ENCODE measurements around the gene DPM2. TPM values are rescaled to one million over a fixed set of nuclear protein-coding genes. Genes with fewer than 3 reads are reported as not detected.

The DPM2 gene
- polyA plus RNA-seq, 1 donor from 2014 or later: 44.9 TPM

DNA sequence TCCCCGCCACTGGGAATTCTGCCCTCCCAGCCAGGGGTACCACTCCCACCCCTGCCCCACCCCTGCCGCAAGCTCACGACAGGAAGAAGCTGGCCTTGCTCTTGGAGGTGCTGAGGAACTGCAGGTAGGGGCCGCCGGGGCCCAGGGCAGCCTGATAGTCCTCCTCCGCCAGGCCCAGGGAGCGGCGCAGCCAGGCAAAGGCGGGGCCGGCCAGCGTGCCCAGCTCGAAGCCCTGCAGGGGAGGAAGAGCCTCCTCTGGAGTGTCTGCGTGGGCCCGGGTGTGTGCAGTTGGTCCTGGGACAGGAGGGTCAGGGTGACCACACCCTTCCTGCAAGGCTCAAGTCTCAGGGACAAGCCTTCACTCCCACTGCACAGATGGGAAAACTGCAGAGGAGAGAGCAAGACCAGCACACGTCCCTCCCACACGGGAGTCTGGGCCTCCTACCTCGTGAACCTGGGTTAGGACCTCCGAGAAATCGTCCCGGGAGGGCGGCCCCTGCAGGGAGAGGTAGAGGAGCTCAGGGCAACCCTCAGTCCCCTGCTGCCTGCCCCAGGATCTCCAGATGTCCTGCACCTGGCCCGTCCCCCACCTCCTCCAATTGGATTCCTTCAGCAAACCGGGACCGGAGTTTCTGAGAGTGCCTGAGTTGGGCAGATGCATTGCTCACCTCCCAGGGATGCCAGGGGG, 9.5 kb downstream of the DPM2 start:
- peak overlapping the region in 2 of 4 donors; percentile 85 to 89 for H3K4me3 Mint-ChIP-seq
- peaks cover 4% of the 10 kb centered on the region for H3K36me3 Mint-ChIP-seq
- no peaks in the 10 kb centered on the region for H3K9me3 Mint-ChIP-seq
- H3K4me1 Mint-ChIP-seq: peaks cover 7 to 20% (median 16%) of the 10 kb centered on the region in 3 donors
- H3K27ac Mint-ChIP-seq: peak overlapping the region in 1 of 3 donors; percentile 76
- peaks cover 1% of the 10 kb centered on the region for H3K27me3 Mint-ChIP-seq

DNA sequence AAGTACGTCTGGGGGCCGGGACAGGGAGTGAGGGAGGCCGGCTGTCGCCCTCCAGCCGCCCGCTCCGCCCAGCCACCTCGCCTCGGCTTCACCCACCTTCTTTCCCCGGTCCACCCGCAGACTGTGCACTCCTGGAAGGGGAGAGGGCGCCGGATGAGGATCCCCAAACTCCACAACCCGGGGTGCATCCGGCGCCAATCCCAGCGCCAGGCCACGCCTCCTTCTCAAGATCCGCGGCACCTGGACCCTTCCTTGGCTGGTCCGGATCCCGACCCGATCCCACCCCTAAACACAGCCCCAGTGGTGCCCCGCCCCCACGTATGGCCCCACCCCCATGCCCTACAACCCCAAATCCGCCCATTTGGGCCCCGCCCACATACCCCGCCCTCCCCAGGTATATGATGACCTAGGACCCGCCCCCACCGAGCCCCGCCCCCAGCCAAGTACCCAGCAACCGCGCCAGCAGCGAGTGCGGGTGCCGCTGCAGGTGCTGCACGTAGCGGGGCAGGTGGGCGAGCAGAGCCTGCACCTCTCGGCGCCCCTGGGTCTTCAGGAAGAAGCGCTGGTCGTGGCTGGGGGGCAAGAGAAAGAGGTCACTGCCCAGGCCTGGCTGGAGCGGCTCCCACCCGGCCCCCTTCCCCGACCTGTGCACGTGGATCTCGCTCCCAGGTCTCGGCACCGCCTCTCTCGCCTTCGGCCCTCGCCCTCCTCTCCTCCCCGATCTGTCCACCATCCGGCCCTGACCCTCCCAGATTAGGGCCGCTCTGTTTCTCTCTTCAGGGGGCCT, 10.3 kb downstream of the DPM2 start:
- Mint-ChIP-seq H3K36me3 (peaks cover 4% of the 10 kb centered on the region), H3K27ac (peak overlapping the region in 1 of 3 donors; percentile 76), H3K4me1 (peaks cover 7 to 17% (median 16%) of the 10 kb centered on the region in 3 donors), H3K4me3 (peak overlapping the region; percentile 72 to 89 (median 78)), H3K9me3 (no peaks in the 10 kb centered on the region), H3K27me3 (peaks cover 1% of the 10 kb centered on the region)

DNA sequence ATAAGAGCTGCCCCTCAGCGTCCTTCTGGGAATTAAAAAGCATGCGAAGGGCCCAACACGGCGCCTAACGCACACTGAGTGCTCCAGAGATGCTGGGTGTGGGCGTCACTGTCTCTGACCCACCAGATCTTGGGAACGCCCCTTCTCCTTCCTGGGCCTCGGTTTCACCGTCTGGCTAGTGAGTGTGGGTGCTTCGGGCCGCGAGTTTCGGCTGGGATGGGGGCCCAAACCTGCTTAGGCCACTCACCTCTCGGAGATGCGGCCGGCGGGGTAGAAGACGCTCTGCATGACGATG, 10.8 kb downstream of the DPM2 start:
- H3K27me3 Mint-ChIP-seq: peaks cover 1% of the 10 kb centered on the region
- peak overlapping the region; percentile 72 to 89 (median 78) for H3K4me3 Mint-ChIP-seq
- peak overlapping the region in 1 of 3 donors; percentile 45 for H3K27ac Mint-ChIP-seq
- H3K4me1 Mint-ChIP-seq: peaks cover 7 to 18% (median 16%) of the 10 kb centered on the region in 3 donors
- peaks cover 4% of the 10 kb centered on the region for H3K36me3 Mint-ChIP-seq
- no peaks in the 10 kb centered on the region for H3K9me3 Mint-ChIP-seq

DNA sequence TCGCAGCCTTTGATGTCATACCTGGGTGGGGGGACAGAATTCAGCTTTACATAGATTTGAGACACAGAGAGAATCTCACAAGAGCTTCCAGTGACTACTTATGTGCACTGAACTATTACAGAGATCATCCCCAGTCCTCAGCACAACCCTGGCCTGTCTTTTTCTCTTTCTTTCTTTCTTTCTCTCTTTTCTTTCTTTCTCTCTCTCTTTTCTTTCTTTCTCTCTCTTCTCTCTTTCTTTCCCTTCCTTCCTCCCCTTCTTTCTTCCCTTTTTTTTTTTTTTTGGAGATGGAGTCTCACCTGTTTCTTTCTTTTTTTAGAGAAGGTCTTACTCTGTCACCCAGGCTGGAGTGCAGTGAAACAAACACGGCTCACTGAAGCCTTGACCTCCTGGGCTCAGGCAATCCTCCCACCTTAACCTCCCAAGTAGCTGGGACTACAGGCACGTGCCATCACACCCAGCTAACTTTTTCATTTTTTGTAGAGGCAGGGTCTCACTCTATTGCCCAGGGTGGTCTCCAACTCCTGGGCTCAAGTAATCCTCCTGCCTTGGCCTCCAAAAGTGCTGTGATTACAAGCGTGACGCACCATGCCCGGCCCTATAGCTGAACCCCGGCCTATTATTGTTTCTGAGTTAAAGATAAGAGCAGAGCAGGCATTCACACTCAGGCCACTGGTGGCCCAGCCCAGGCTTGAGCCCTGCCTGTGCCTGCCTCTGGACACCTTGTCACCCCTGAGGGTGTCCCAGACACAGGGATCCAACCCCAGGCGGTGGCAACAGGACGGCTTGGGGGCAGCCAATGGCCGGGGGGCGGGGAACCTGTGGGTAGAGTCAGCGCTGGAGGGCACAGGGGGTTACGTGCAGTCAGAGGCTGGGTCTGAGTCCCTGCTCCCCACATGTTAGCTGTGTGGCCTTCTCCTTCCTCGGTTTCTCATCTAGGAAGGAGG, 11.4 kb downstream of the DPM2 start:
- H3K27me3 Mint-ChIP-seq: peaks cover 1% of the 10 kb centered on the region
- H3K4me1 Mint-ChIP-seq: peaks cover 9 to 15% (median 10%) of the 10 kb centered on the region in 3 donors
- no peaks in the 10 kb centered on the region for H3K9me3 Mint-ChIP-seq
- H3K36me3 Mint-ChIP-seq: peaks cover 2% of the 10 kb centered on the region
- peak overlapping the region in 1 of 3 donors; percentile 45 for H3K27ac Mint-ChIP-seq
- H3K4me3 Mint-ChIP-seq: peak overlapping the region in 3 of 4 donors; percentile 72 to 89 (median 78)

DNA sequence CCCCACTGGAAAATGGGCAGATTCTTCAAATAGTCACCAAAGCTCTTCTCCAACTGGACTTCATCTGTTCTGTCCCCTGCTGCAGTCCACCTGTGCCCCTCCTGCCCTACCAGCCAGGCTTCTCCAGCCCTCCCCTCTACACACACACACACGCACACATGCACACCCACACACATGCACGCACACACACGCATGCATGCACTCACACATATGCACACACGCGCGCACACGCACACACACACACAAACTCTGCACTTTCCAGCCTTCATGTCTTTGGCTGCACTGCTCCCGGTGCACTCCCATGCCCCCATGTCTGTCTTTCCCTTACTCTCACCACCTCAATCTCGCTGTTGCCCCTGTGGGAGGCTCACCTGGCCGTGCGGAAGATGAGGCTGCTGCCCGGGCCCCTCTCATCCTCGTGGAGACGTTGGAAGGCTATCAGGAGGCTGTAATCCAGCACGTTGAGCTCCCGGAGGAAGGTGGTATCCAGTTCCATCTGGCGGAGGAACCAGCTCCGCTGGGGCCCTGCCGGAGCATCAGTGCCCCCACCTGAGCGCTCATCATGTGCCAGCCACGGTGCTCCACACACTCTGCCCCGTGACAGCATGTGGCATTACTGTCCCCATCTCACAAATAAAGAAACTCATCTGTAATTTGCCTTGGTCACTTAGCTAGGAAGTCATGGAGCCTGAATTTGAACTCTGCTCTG, 12.8 kb downstream of the DPM2 start:
- Mint-ChIP-seq H3K4me3 (peak overlapping the region in 1 of 4 donors; percentile 33), H3K9me3 (no peaks in the 10 kb centered on the region), H3K27me3 (peaks cover 1% of the 10 kb centered on the region), H3K4me1 (peaks cover 3 to 8% (median 5%) of the 10 kb centered on the region in 3 donors), H3K36me3 (peaks cover 2% of the 10 kb centered on the region), H3K27ac (peak overlapping the region in 1 of 3 donors; percentile 83)

DNA sequence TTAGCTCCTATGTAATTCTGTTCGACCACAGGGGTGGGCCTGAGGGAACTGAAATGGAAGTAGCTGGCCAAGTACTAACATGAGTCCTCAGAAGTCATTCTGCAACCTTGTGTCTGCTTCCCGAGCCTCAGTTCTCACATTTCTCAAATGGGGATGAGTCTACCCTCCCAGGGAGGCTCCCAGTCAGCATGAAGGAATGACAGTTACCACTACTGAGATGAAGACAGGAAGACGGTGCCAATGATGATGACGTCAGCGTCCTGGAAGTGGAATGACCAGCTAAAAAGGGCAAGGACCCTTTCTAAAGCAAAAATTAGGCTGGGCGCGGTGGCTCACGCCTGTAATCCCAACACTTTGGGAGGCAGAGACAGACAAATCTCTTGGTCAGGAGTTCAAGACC, 13.9 kb downstream of the DPM2 start:
- Mint-ChIP-seq H3K36me3 (peaks cover 2% of the 10 kb centered on the region), H3K4me3 (no peak overlapping the region), H3K27ac (no peak overlapping the region), H3K27me3 (peaks cover under 1% of the 10 kb centered on the region), H3K9me3 (no peaks in the 10 kb centered on the region), H3K4me1 (peaks cover 3 to 16% (median 10%) of the 10 kb centered on the region in 3 donors)

DNA sequence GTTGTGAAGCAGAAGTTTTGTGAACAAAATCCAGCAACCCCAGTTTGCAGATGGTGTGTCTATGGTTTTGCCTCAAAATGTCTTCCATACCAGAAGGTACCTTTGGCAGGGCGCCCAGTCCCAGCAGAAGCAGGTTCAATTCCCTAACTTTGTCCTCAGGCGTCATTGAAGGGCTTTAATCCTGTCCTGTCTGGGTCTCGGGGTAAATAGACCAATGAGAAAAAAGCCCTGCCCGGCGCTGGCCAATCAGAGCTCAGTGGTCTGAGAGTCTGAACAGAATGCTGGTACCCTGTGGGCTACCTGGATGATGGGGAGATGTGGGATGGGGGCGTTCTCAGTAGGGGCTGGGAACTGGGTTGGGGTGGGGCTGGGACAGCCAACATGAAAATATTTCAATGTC, 14.6 kb downstream of the DPM2 start:
- Mint-ChIP-seq H3K4me3 (no peak overlapping the region), H3K27ac (no peak overlapping the region), H3K9me3 (no peaks in the 10 kb centered on the region), H3K27me3 (no peaks in the 10 kb centered on the region), H3K4me1 (peaks cover 8 to 18% (median 16%) of the 10 kb centered on the region in 3 donors), H3K36me3 (peaks cover 2% of the 10 kb centered on the region)

DNA sequence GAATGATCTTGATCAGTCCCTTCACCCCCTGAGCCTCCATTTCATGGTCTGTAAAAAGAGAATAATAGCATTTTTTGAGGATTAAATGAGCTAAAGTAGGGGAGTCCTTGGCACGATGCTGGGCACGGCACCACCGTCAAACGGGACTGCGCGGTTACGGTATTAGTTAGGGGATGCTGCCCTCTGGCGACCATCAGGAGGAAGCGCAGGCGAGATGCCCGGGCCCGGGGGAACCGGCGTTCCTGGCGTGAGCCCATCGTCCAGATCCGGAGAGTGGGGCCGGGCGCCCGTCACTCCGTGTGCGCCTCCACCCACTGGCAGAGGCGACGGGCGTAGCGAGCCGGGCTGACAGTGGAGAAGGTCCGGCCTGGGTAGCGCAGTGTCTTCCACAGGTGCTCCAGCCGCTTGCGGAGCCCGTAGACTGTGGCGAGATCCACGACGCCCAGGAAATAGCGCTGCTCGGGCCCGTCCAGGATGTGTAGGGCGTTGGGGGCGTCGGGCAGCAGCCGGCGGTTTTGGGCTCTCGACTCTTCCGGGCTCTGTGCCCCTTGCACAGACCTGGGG, 16.0 kb downstream of the DPM2 start:
- Mint-ChIP-seq H3K4me1 (peaks cover 14 to 24% (median 24%) of the 10 kb centered on the region in 3 donors), H3K9me3 (no peaks in the 10 kb centered on the region), H3K27me3 (no peaks in the 10 kb centered on the region), H3K27ac (peak overlapping the region in 1 of 3 donors; percentile 81), H3K4me3 (peak overlapping the region in 3 of 4 donors; percentile 62 to 79 (median 68)), H3K36me3 (peaks cover 2% of the 10 kb centered on the region)

DNA sequence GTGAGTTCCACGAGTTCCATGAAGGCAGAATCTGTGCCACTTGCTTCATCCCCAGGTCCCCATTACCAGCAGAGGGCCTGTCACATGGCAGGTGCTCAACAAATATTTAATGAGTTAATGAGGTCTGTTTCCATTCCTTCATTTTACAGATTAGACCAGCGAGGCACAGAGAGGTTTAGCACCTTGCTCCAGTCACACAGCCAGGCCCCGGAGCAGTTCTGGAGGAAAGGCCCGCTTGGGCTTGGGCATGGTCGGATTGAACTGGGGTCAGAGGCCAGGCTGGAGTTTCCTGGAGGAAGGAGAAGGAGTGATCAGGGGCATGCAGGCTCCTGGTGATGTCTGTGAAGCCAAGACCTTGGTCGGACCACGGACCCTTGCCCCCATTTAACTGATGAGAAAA, 16.9 kb downstream of the DPM2 start:
- Mint-ChIP-seq H3K4me1 (peaks cover 16 to 26% (median 24%) of the 10 kb centered on the region in 3 donors), H3K9me3 (peaks cover 0 to under 1% (median 0%) of the 10 kb centered on the region in 3 donors), H3K36me3 (peaks cover 3% of the 10 kb centered on the region), H3K27ac (peak overlapping the region in 1 of 3 donors; percentile 96), H3K27me3 (no peaks in the 10 kb centered on the region), H3K4me3 (no peak overlapping the region)

DNA sequence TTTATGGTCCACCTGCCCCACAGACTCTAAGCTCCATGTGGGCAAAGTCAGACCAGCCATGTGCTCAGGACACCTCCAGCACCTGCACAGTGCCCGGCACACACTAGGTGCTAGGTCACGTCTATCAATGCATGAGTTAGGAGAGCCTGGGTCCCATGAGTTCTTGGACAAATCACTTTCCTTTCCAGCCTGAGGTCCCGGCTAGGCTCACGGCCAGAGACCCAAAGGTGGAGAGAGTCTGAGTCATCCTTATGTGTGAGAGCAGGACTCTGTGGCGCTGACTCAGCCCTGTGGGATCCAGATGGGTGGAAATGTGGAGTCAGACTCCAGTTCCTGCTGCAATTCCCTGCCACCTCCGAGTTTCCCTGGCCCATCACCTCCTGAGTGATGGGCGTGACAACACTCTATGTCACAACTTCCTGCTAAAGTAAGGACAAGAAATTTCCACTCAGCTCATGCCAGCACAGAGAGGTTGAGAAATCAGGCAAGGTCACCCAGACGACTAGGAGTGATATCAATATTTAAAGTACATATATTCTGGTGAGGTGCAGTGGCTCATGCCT, 18.3 kb downstream of the DPM2 start:
- Mint-ChIP-seq H3K27ac (peak overlapping the region; percentile 96 to 99 (median 97)), H3K9me3 (peaks cover 0 to 2% (median 0%) of the 10 kb centered on the region in 3 donors), H3K4me1 (peaks cover 20 to 31% (median 24%) of the 10 kb centered on the region in 3 donors), H3K4me3 (peak overlapping the region in 1 of 4 donors; percentile 77), H3K36me3 (peaks cover 2% of the 10 kb centered on the region), H3K27me3 (no peaks in the 10 kb centered on the region)

DNA sequence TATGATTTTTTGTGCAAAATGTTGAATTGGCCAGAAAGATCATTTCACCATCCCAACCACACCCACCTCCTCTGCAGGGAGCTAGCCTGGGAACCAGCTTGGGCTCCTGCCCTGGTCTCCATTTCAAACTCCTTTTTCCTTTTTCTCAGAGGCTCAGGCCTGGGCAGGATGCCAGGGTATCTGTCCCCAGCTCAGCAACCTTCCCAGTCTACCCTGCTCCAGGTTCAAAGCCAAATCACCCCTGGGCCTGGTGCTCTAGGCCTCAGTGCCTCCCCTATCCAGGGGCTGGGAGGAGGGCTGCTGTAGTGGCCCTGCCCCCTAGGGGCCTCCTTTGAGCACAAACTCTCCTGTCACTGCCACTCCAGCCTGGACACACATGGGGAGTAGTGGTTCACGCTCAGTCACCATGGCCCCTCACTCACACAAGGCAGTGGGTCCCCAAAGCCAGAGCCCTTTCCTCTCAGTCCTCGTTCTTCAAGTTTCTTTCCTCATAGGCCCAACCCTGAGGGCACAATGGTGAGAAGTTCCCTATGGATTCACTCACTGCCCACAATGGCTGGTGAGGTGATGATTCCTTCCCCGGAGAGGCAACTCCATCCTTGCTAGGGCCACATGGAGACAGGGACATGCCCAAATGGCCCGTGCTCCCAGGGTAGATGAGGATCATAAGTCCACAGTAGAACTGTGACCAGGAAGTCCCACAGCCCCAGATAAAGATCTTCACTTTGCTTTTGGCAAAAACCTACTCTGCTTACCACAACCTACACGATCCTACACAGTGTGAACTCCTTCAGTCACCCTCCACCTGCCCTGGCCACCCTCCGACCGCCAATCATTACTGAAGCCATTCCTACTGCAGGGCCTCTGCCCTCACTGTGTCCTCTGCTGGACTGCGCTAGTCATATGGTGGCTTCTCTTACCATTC, 19.2 kb downstream of the DPM2 start:
- Mint-ChIP-seq H3K27ac (peak overlapping the region; percentile 96 to 99 (median 97)), H3K4me1 (peaks cover 20 to 36% (median 24%) of the 10 kb centered on the region in 3 donors), H3K4me3 (peak overlapping the region; percentile 12 to 98 (median 86)), H3K36me3 (peaks cover 2% of the 10 kb centered on the region), H3K27me3 (no peaks in the 10 kb centered on the region), H3K9me3 (peaks cover 0 to 2% (median 0%) of the 10 kb centered on the region in 3 donors)

DNA sequence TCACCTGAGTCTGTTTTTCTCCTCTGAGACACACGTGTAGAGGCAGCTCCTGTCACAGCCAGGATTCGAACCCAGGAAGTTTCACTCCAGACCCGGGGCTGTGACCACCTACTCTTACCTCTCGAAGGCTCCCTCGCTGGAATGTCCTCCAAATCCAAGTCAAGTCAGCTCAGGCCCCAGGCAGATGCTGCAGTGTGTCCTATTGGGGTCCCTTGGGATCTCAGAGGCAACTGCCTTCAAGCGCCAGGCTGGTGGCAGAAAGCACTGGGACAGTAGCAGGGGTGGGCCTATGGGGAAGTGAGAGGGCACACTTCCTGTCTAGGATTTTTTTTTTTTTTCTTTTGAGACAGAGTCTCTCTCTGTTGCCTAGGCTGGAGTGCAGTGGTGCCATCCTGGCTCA, 20.1 kb downstream of the DPM2 start:
- H3K9me3 Mint-ChIP-seq: peaks cover 0 to 2% (median 0%) of the 10 kb centered on the region in 3 donors
- peaks cover 21 to 42% (median 24%) of the 10 kb centered on the region in 3 donors for H3K4me1 Mint-ChIP-seq
- peaks cover 2% of the 10 kb centered on the region for H3K36me3 Mint-ChIP-seq
- peak overlapping the region; percentile 77 to 98 (median 92) for H3K4me3 Mint-ChIP-seq
- H3K27ac Mint-ChIP-seq: peak overlapping the region; percentile 96 to 99 (median 97)
- no peaks in the 10 kb centered on the region for H3K27me3 Mint-ChIP-seq

Measured in IgD-negative memory B cell (primary cell).